ENCODE measurements around the gene CCDC183. TPM values are rescaled to one million over a fixed set of nuclear protein-coding genes. Genes with fewer than 3 reads are reported as not detected.

CCDC183 gene
- total RNA-seq, 1 experiment from 2014 or later = 0.66 TPM

DNA sequence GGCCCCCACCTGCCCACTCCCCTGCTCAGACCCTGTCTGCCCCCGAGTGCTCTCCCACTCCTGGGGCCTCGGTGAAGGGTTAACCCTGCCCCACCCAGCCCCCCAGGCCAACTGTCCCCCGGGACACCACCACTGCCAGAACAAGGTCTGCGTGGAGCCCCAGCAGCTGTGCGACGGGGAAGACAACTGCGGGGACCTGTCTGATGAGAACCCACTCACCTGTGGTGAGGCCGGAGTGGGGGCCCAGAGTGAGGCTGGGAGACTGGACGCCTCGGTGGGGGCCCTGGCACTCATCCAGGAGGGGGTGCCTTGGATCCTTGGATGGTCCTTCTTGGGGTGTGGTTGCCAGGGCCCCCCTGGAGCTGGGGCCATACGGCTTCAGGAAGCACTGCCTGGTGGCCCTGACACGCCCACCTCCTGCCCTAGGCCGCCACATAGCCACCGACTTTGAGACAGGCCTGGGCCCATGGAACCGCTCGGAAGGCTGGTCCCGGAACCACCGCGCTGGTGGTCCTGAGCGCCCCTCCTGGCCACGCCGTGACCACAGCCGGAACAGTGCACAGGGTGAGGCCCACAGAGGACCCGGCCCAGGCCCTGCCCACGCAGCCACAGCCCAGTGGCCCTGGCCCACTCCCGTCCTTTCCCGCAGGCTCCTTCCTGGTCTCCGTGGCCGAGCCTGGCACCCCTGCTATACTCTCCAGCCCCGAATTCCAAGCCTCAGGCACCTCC is 58.1 kb downstream of the CCDC183 start:
- no peak for DNase-seq
- Histone ChIP-seq H3K4me3 (ENCODE audit: insufficient read depth, low read depth, low read length) (no peak overlapping the region), H3K36me3 (replicated peaks; ENCODE audit: control insufficient read depth, insufficient read depth, low read length) (peaks cover 5% of the 10 kb centered on the region), H3K27me3 (ENCODE audit: control insufficient read depth, insufficient read depth, low read length) (no peaks in the 10 kb centered on the region)

DNA sequence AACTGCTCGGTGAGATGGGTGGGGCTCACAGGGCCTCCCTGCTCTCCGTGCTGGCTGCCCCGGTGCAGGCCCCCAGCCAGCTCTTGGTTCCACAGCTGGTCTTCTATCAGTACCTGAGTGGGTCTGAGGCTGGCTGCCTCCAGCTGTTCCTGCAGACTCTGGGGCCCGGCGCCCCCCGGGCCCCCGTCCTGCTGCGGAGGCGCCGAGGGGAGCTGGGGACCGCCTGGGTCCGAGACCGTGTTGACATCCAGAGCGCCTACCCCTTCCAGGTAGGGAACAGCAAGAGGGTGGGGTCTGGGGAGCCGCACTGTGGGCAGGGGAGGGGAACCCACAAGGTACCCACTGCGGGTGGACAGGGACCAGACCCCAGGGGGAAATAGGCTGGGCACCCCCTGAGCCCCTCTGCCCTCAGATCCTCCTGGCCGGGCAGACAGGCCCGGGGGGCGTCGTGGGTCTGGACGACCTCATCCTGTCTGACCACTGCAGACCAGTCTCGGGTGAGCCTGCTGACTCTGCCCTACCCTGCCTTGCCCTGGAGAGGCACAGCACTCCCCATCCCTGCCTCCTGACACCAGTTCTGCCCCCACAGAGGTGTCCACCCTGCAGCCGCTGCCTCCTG is 58.8 kb downstream of the CCDC183 start:
- Histone ChIP-seq H3K27me3 (ENCODE audit: control insufficient read depth, insufficient read depth, low read length) (no peaks in the 10 kb centered on the region), H3K36me3 (replicated peaks; ENCODE audit: control insufficient read depth, insufficient read depth, low read length) (peaks cover 5% of the 10 kb centered on the region), H3K4me3 (ENCODE audit: insufficient read depth, low read depth, low read length) (no peak overlapping the region)
- DNase-seq = no peak

DNA sequence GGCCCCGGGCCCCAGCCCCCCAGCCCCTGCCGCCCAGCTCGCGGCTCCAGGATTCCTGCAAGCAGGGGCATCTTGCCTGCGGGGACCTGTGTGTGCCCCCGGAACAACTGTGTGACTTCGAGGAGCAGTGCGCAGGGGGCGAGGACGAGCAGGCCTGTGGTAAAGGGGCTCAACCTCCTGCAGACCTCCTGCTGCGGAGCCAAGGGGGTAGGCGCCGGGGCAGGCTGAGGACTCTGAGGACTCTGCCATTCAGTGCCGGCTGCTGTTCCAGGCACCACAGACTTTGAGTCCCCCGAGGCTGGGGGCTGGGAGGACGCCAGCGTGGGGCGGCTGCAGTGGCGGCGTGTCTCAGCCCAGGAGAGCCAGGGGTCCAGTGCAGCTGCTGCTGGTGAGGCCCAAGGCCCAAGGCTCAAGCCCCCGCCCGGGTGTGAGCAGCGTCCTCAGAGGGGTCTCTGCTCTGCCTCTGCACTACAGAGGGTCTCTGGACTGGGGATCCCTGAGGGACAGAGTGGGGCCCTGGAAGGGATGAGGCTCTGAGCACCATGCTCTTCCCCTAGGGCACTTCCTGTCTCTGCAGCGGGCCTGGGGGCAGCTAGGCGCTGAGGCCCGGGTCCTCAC is 59.4 kb downstream of the CCDC183 start:
- Histone ChIP-seq H3K36me3 (replicated peaks; ENCODE audit: control insufficient read depth, insufficient read depth, low read length) (0 out of 2 replicates have a peak, but pooled peaks cover 3% of the 10 kb centered on the region), H3K27me3 (ENCODE audit: control insufficient read depth, insufficient read depth, low read length) (no peaks in the 10 kb centered on the region), H3K4me3 (ENCODE audit: insufficient read depth, low read depth, low read length) (no peak overlapping the region)
- DNase-seq = peak; percentile 62

DNA sequence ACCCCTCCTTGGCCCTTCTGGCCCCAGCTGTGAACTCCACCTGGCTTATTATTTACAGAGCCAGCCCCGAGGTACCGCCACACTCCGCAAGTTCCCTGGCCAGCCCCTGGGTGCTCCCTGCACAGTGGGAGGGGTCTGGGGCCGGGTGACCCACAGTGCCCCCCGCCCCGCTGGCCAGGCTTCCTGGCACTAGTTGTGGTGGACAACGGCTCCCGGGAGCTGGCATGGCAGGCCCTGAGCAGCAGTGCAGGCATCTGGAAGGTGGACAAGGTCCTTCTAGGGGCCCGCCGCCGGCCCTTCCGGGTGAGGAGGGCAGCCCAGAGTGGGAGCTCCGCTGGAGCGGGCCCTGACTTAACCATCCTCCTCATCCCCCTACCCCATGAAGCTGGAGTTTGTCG is 59.9 kb downstream of the CCDC183 start:
- H3K4me3 ChIP-seq (ENCODE audit: insufficient read depth, low read depth, low read length) = no peak overlapping the region
- H3K36me3 ChIP-seq (replicated peaks; ENCODE audit: control insufficient read depth, insufficient read depth, low read length) = peaks cover 1% of the 10 kb centered on the region; the same call in 1 of the 2 replicates
- DNase-seq = peak; percentile 55
- H3K27me3 ChIP-seq (ENCODE audit: control insufficient read depth, insufficient read depth, low read length) = no peaks in the 10 kb centered on the region

DNA sequence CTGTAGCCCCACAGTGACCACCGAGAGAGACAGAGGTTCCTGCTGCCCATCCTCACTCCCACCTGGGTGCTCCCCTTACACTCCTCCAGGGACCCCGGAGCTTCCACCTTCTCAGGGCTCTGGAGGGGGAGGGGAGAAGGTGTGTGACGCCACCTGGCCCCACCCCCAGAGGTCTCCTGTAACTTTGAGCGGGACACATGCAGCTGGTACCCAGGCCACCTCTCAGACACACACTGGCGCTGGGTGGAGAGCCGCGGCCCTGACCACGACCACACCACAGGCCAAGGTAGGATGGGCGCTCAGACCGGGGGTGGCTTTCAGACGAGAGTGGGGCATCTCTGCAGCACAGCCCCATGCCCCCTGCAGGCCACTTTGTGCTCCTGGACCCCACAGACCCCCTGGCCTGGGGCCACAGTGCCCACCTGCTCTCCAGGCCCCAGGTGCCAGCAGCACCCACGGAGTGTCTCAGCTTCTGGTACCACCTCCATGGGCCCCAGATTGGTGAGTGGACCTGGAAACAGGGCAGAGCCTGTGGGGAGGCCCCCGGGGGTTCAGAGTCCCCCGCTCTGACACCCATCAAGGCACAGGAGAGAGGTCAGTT is 60.5 kb downstream of the CCDC183 start:
- DNase-seq = peak; percentile 67
- Histone ChIP-seq H3K27me3 (ENCODE audit: control insufficient read depth, insufficient read depth, low read length) (no peaks in the 10 kb centered on the region), H3K4me3 (ENCODE audit: insufficient read depth, low read depth, low read length) (no peak overlapping the region), H3K36me3 (replicated peaks; ENCODE audit: control insufficient read depth, insufficient read depth, low read length) (no peaks in the 10 kb centered on the region; the same call in 1 of the 2 replicates)

DNA sequence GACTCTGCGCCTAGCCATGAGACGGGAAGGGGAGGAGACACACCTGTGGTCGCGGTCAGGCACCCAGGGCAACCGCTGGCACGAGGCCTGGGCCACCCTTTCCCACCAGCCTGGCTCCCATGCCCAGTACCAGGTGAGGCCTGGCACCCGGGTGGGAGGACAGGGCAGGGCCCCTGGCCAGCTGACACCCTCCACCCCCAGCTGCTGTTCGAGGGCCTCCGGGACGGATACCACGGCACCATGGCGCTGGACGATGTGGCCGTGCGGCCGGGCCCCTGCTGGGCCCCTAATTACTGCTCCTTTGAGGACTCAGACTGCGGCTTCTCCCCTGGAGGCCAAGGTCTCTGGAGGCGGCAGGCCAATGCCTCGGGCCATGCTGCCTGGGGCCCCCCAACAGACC is 61.0 kb downstream of the CCDC183 start:
- Histone ChIP-seq H3K27me3 (ENCODE audit: control insufficient read depth, insufficient read depth, low read length) (no peaks in the 10 kb centered on the region), H3K4me3 (ENCODE audit: insufficient read depth, low read depth, low read length) (no peak overlapping the region), H3K36me3 (replicated peaks; ENCODE audit: control insufficient read depth, insufficient read depth, low read length) (peaks cover 1% of the 10 kb centered on the region)
- DNase-seq = peak; percentile 55

Other genes with a start within 250 kb of the CCDC183 start
- 68.5 and 87.3 TPM in 2 replicates for gene EGFL7, start 133.4 kb upstream of the CCDC183 start, total RNA-seq (2014; rRNA removed; shearing (Covaris generic))
- gene AGPAT2, start 108.9 kb upstream of the CCDC183 start, total RNA-seq (2014; rRNA removed; shearing (Covaris generic)) = 41.1 and 54.7 TPM in 2 replicates
- 57.0 and 75.7 TPM in 2 replicates for gene DIPK1B, start 83.8 kb upstream of the CCDC183 start, total RNA-seq (2014; rRNA removed; shearing (Covaris generic))
- gene LCN10, start 53.4 kb upstream of the CCDC183 start, total RNA-seq (2014; rRNA removed; shearing (Covaris generic)) = 0.76 and 1.4 TPM in 2 replicates
- gene LCN6, start 47.8 kb upstream of the CCDC183 start, total RNA-seq (2014; rRNA removed; shearing (Covaris generic)) = not detected in 2 replicates
- not detected in 2 replicates for gene LCN8, start 38.1 kb upstream of the CCDC183 start, total RNA-seq (2014; rRNA removed; shearing (Covaris generic))
- 0.18 TPM in 1 of 2 replicates, not detected in the other for gene LCN15, start 31.8 kb upstream of the CCDC183 start, total RNA-seq (2014; rRNA removed; shearing (Covaris generic))
- gene TMEM141, start 5.0 kb upstream of the CCDC183 start, total RNA-seq (2014; rRNA removed; shearing (Covaris generic)) = 73.9 and 80.6 TPM in 2 replicates
- gene RABL6, start 11.6 kb downstream of the CCDC183 start, total RNA-seq (2014; rRNA removed; shearing (Covaris generic)) = 150 TPM in 2 replicates
- gene AJM1, start 46.1 kb downstream of the CCDC183 start, total RNA-seq (2014; rRNA removed; shearing (Covaris generic)) = 0.14 and 0.52 TPM in 2 replicates
- gene PHPT1, start 53.1 kb downstream of the CCDC183 start, total RNA-seq (2014; rRNA removed; shearing (Covaris generic)) = 68.2 and 75.5 TPM in 2 replicates
- 1.2 and 3.0 TPM in 2 replicates for gene MAMDC4, start 56.0 kb downstream of the CCDC183 start, total RNA-seq (2014; rRNA removed; shearing (Covaris generic))
- 213 and 240 TPM in 2 replicates for gene EDF1, start 70.0 kb downstream of the CCDC183 start, total RNA-seq (2014; rRNA removed; shearing (Covaris generic))
- 40.9 and 48.6 TPM in 2 replicates for gene TRAF2, start 90.2 kb downstream of the CCDC183 start, total RNA-seq (2014; rRNA removed; shearing (Covaris generic))
- gene FBXW5, start 148.4 kb downstream of the CCDC183 start, total RNA-seq (2014; rRNA removed; shearing (Covaris generic)) = 97.5 and 105 TPM in 2 replicates
- gene C8G, start 148.9 kb downstream of the CCDC183 start, total RNA-seq (2014; rRNA removed; shearing (Covaris generic)) = not detected in 2 replicates
- gene LCN12, start 155.9 kb downstream of the CCDC183 start, total RNA-seq (2014; rRNA removed; shearing (Covaris generic)) = 0.38 and 2.9 TPM in 2 replicates
- 1.3 and 2.0 TPM in 2 replicates for gene PTGDS, start 181.2 kb downstream of the CCDC183 start, total RNA-seq (2014; rRNA removed; shearing (Covaris generic))
- gene LCNL1, start 186.7 kb downstream of the CCDC183 start, total RNA-seq (2014; rRNA removed; shearing (Covaris generic)) = 0.21 and 0.33 TPM in 2 replicates
- gene PAXX, start 196.1 kb downstream of the CCDC183 start, total RNA-seq (2014; rRNA removed; shearing (Covaris generic)) = 45.7 and 53.2 TPM in 2 replicates
- not detected in 2 replicates for gene CLIC3, start 200.2 kb downstream of the CCDC183 start, total RNA-seq (2014; rRNA removed; shearing (Covaris generic))
- 6.8 and 10.4 TPM in 2 replicates for gene ABCA2, start 231.9 kb downstream of the CCDC183 start, total RNA-seq (2014; rRNA removed; shearing (Covaris generic))
- gene FUT7, start 235.8 kb downstream of the CCDC183 start, total RNA-seq (2014; rRNA removed; shearing (Covaris generic)) = not detected in 2 replicates
- gene NPDC1, start 249.8 kb downstream of the CCDC183 start, total RNA-seq (2014; rRNA removed; shearing (Covaris generic)) = 10.1 and 25.1 TPM in 2 replicates